Mononuclear cell (primary cell): ENCODE data around the gene ECI2. TPM values are rescaled to one million over a fixed set of nuclear protein-coding genes. Genes with fewer than 3 reads are reported as not detected.
"Not testable (repeated sequence)": the region's sequence is repeated elsewhere in the genome, so short reads cannot be mapped to it uniquely, and the experiment has no call there.

ENCODE experiments used
- H3K27me3 ChIP-seq: 2 replicates; pipeline ENCODE4 v1.6.0; 2011; ENCODE audit warnings: low read length, control low read depth; ENCODE audit not compliant: insufficient read depth
- H3K4me1 ChIP-seq: 2 replicates; pipeline ENCODE4 v1.5.1; 2011; ENCODE audit warnings: mild to moderate bottlenecking, low read length, control low read depth; ENCODE audit not compliant: insufficient read depth
- H3K4me3 ChIP-seq: 2 replicates; pipeline ENCODE4 v1.5.1; 2011; ENCODE audit warnings: mild to moderate bottlenecking, low read length, moderate library complexity
- H3K9me3 ChIP-seq: 2 replicates; pipeline ENCODE4 v1.5.1; 2011; ENCODE audit warnings: low read depth, mild to moderate bottlenecking, control low read depth, low read length
- total RNA-seq: library from RNA; depleted of rRNA; stranded (reverse); fragments of >200 nt; gene quantifications from one replicate; pipeline ENCODE4 v1.2.3, GENCODE V29; 2012

ECI2 gene
- total RNA-seq, 1 donor = 14.0 TPM

- H3K27me3 ChIP-seq = no peaks in the 10 kb centered on the region
- H3K4me1 ChIP-seq = no peaks in the 10 kb centered on the region
- H3K4me3 ChIP-seq = no peak overlapping the region
- no peaks in the 10 kb centered on the region for H3K9me3 ChIP-seq
Measured at GRCh38 chr6:4093288-4093687, 42.1 kb downstream of the ECI2 start.

GRCh38 chr6:4091941-4092340, 43.4 kb downstream of the ECI2 start:
- no peaks in the 10 kb centered on the region for H3K9me3 ChIP-seq
- no peaks in the 10 kb centered on the region for H3K27me3 ChIP-seq
- H3K4me3 ChIP-seq = no peak overlapping the region
- no peaks in the 10 kb centered on the region for H3K4me1 ChIP-seq

DNA sequence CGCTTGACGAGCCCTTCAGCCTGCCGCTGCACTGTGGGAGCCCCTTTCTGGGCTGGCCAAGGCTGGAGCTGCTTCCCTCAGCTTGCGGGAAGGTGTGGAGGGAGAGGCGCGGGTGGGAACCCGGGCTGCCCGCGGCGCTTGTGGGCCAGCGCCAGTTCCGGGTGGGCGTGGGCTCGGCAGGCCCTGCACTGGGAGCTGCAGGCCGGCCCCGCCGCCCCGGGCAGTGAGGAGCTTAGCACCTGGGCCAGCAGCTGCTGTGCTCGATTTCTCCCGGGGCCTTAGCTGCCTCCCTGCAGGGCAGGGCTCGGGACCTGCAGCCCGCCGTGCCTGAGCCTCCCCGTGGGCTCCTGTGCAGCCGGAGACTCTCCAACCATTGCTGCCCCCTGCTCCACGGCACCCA, 45.3 kb downstream of the ECI2 start:
- H3K4me3 ChIP-seq, H3K4me1 ChIP-seq, H3K9me3 ChIP-seq, H3K27me3 ChIP-seq: not testable (repeated sequence)

DNA sequence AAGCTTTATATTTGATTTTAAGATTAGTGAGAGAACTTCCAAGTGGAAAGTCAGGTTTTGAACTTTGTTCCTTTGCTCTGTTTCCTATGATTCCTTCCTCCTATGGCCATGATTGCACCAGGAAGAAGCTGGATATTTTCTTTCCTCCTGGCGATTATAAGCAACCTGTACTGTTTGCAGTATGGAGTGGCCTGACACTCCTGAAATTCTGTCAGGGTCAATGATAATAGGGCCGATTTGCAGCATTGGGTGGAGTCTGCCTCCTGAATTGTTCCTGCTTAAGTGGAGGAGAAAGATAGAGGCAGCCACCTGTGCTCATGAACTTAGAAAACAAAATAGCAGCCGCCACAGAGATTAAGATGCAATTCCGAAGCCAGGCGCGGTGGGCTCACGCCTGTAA, 46.7 kb downstream of the ECI2 start:
- Histone ChIP-seq H3K4me1 (no peaks in the 10 kb centered on the region), H3K4me3 (no peak overlapping the region), H3K9me3 (no peaks in the 10 kb centered on the region), H3K27me3 (no peaks in the 10 kb centered on the region)

DNA sequence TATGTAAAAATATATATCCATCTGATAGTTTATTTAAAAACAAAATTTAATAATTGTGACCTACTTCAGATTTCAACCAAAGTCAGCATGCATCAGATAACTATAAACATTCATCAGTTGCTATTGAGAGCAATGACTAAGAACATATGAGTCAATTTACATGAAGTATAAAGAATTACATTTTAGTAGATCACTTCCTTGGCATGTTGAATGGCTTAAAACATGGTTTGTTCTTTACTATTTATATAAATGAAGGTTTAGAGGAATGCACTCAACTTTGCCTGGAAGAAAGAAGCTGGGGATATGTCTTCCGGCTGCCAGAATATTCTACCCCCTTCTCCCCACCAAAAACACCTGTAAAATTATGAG, 50.1 kb downstream of the ECI2 start:
- Histone ChIP-seq H3K9me3 (no peaks in the 10 kb centered on the region), H3K27me3 (no peaks in the 10 kb centered on the region), H3K4me1 (no peaks in the 10 kb centered on the region), H3K4me3 (no peak overlapping the region)

DNA sequence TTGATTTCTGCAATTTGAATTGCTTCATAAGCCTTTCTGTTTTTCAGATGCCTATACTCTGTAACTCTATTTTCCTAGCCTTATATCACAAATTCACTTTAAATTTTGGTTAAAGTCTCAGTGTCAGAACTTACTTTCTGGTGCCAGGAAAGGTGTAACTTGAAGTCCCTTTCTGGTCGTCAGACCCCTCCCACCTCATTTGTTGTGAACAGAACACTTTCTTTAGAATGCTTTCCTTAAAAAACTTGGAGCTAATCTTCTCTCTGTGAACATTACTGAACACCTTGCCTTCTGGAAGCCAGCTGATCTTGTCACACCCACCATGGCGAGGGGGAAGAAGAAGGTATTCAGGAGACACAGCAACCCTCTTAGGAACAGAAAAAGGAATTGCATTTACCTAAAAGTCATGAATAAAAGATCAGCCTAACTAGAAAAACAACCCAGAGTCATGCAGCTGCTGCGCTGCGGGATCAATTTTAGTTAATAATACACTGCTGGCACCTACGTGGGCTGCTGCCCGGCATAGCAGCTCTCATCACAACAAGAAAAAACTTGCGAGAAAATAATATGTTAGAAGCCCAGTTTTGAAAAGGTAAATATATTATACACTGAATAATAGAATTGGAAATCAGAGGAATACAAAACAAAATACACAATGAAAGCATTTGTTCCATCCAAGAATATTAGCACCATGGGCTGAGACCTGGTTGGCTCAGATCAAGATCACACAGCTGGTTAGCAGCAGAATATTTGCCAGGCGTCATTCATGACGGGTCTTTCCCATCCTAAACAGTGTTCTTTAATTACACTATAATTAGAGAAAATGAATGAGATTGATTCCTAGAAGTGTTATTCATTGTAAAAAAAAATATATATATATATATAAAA, 50.7 kb downstream of the ECI2 start:
- Histone ChIP-seq H3K4me1 (no peaks in the 10 kb centered on the region), H3K9me3 (no peaks in the 10 kb centered on the region), H3K4me3 (no peak overlapping the region), H3K27me3 (no peaks in the 10 kb centered on the region)

- H3K4me3 ChIP-seq = no peak within 1 kb of the TSS
- H3K27me3 ChIP-seq = peaks cover 4% of the 10 kb centered on the region
- H3K9me3 ChIP-seq = no peaks in the 10 kb centered on the region
- no peaks in the 10 kb centered on the region for H3K4me1 ChIP-seq
Measured at GRCh38 chr6:4078691-4079471, 56.5 kb downstream of the ECI2 start, which contains the start of gene FAM217A. FAM217A (minus strand) TSS chr6:4079137; CDS start chr6:4077414, 1,723 bp downstream.

DNA sequence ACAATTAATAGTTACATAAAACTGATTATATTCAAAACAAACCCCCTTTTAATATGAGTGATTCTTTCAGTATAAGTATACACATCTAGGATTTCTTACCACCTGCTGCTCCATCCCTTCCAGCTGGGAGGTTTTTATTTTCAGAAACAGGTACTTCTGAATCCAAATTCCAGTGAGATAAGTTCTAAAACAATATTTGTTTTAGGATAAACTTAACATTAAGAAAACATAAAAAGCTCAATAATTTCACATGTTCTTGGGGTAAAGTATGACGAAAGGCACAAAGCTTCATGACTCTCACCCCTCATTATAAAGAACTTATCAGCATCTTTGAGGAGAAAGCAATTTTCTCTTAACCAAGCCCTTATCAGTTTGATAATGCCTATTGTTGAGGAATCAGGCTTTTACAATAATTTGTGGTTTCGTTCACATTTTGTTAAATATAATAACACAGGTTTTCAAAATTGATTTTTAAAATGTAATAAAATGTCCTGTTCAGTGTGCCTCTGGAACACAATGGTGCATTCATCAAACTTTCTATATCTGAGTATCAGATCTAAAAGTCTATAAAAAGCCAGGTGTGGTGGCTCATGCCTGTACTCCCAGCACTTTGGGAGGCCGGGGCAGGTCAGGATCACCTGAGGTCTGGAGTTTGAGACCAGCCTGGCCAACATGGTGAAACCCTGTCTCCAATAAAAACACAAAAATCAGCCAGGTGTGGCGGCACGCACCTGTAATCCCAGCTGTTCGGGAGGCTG, 60.7 kb downstream of the ECI2 start:
- H3K9me3 ChIP-seq = no peaks in the 10 kb centered on the region
- no peaks in the 10 kb centered on the region for H3K4me1 ChIP-seq
- no peak overlapping the region for H3K4me3 ChIP-seq

GRCh38 chr6:4071330-4071729, 64.0 kb downstream of the ECI2 start:
- Histone ChIP-seq H3K4me1 (no peaks in the 10 kb centered on the region), H3K27me3 (no peaks in the 10 kb centered on the region), H3K9me3 (no peaks in the 10 kb centered on the region), H3K4me3 (no peak overlapping the region)

More for the DNA sequence above, 60.7 kb downstream of the ECI2 start:
- peaks cover 4% of the 10 kb centered on the region for H3K27me3 ChIP-seq

DNA sequence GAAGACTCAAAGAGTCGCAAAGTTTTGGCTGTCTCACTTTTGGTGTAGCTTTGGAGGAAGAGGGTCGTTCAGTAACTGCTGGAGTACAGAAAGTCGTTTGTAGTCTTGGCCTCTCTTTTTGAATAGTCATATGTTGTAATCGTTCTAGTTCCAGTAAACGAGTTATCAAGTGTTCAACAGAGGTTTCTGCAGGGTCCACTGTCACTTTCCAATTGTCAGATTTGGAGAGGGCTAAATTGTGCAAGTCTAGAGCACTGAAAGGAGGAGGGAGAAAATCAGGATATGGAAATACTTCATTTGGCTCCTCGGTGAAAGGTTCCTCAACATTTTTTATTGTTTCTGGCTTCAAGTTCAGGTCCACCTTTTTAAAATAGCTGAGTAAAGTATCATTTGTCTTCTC, 66.2 kb downstream of the ECI2 start:
- H3K27me3 ChIP-seq = no peaks in the 10 kb centered on the region
- no peaks in the 10 kb centered on the region for H3K9me3 ChIP-seq
- no peaks in the 10 kb centered on the region for H3K4me1 ChIP-seq
- no peak overlapping the region for H3K4me3 ChIP-seq

- no peak overlapping the region for H3K4me3 ChIP-seq
- no peaks in the 10 kb centered on the region for H3K27me3 ChIP-seq
- no peaks in the 10 kb centered on the region for H3K9me3 ChIP-seq
- H3K4me1 ChIP-seq = no peaks in the 10 kb centered on the region
Measured at GRCh38 chr6:4067673-4068072, 67.7 kb downstream of the ECI2 start.

GRCh38 chr6:4066029-4066755, 69.2 kb downstream of the ECI2 start:
- no peaks in the 10 kb centered on the region for H3K27me3 ChIP-seq
- H3K9me3 ChIP-seq = no peaks in the 10 kb centered on the region
- H3K4me3 ChIP-seq = no peak overlapping the region
- H3K4me1 ChIP-seq = no peaks in the 10 kb centered on the region
